Amniotic epithelial cell (primary cell): ENCODE data around the gene MARK2.

Experiments used
- DNase-seq: peaks from one replicate; pipeline ENCODE4 v3.0.0-alpha.2; 2010; ENCODE audit warnings: low read depth

The MARK2 gene

GRCh38 chr11:63929616-63930015 is 90.7 kb downstream of the MARK2 start:
- DNase-seq: no peak

- no peak for DNase-seq
Measured at GRCh38 chr11:63931045-63931444, 92.1 kb downstream of the MARK2 start.

- DNase-seq: no peak
Measured at GRCh38 chr11:63931876-63932275, 93.0 kb downstream of the MARK2 start.

GRCh38 chr11:63933459-63933858 is 94.5 kb downstream of the MARK2 start:
- no peak for DNase-seq

- DNase-seq: no peak
Measured at GRCh38 chr11:63937713-63938478, 99.0 kb downstream of the MARK2 start.

GRCh38 chr11:63938479-63939396 is 99.8 kb downstream of the MARK2 start, which contains the start of gene NAA40:
Gene NAA40 (plus strand): TSS chr11:63939002. CDS start chr11:63939097, 95 bp downstream.
- peak; percentile 92 for DNase-seq

GRCh38 chr11:63939397-63939891 is 100.5 kb downstream of the MARK2 start:
- peak; percentile 55 for DNase-seq

- no peak for DNase-seq
Measured at GRCh38 chr11:63940786-63941185, 101.9 kb downstream of the MARK2 start.

- DNase-seq: no peak
Measured at GRCh38 chr11:63941901-63942300, 103.0 kb downstream of the MARK2 start.

GRCh38 chr11:63942803-63943202 is 103.9 kb downstream of the MARK2 start:
- no peak for DNase-seq

- DNase-seq: no peak
Measured at GRCh38 chr11:63944987-63945386, 106.1 kb downstream of the MARK2 start.

GRCh38 chr11:63945477-63946163 is 106.7 kb downstream of the MARK2 start:
- DNase-seq: peak; percentile 59

- no peak for DNase-seq
Measured at GRCh38 chr11:63951779-63952536, 113.0 kb downstream of the MARK2 start.

- DNase-seq: no peak
Measured at GRCh38 chr11:63952570-63952969, 113.7 kb downstream of the MARK2 start.

- DNase-seq: no peak
Measured at GRCh38 chr11:63958008-63958407, 119.1 kb downstream of the MARK2 start.
